HepG2 (cell line): ENCODE data around the gene SMG5. TPM values are rescaled to one million over a fixed set of nuclear protein-coding genes. Genes with fewer than 3 reads are reported as not detected.

ENCODE experiments used
- ADNP ChIP-seq: sonication (generic); formaldehyde crosslinking; IDR thresholded peaks from 2 replicates; pipeline ENCODE4 v1.4.0; 2020; ENCODE audit warnings: missing genetic modification reagents
- AKAP8 ChIP-seq: sonication (generic); formaldehyde crosslinking; IDR thresholded peaks from 2 replicates; pipeline ENCODE4 v1.5.1; 2020; ENCODE audit warnings: mild to moderate bottlenecking, missing genetic modification reagents
- BCL6 ChIP-seq: IDR thresholded peaks from 2 replicates; pipeline ENCODE4 v1.6.1; 2016; ENCODE audit warnings: missing genetic modification reagents, missing compliant biosample characterization
- CCAR2 ChIP-seq: fragments of 200-400 bp; formaldehyde crosslinking; optimal IDR thresholded peaks from 2 replicates; pipeline ENCODE3; 2018; ENCODE audit warnings: low read depth, mild to moderate bottlenecking, low read length, moderate library complexity
- HIVEP1 ChIP-seq: sonication (generic); formaldehyde crosslinking; IDR thresholded peaks from 2 replicates; pipeline ENCODE4 v1.4.0; 2020; ENCODE audit warnings: mild to moderate bottlenecking, missing genetic modification reagents
- KDM1A ChIP-seq: IDR thresholded peaks from 2 replicates; pipeline ENCODE4 v1.6.1; 2016; ENCODE audit warnings: missing compliant biosample characterization
- MBNL3 ChIP-seq: fragments of 250-450 bp; sonication (Bioruptor Pico); conservative IDR thresholded peaks from 2 replicates; pipeline ENCODE4 v1.8.0; 2022; ENCODE audit warnings: mild to moderate bottlenecking, inconsistent platforms
- NCOA1 ChIP-seq: sonication (generic); formaldehyde crosslinking; IDR thresholded peaks from 2 replicates; pipeline ENCODE4 v1.9.0; 2021; ENCODE audit warnings: missing genetic modification reagents
- NR2F1 ChIP-seq, 2 experiments: fragments of 450-650 bp in 1 of 2; formaldehyde crosslinking in 1 of 2; IDR thresholded peaks; 2 replicates each; pipeline versions ENCODE4 v1.5.0 to v1.6.1; 2016 to 2020; ENCODE audit warnings: mild to moderate bottlenecking in 1 of 2, missing compliant biosample characterization in 1 of 2, missing genetic modification reagents in 1 of 2, moderate library complexity in 1 of 2
- SP4 ChIP-seq: sonication (generic); formaldehyde crosslinking; IDR thresholded peaks from 2 replicates; pipeline ENCODE4 v1.8.1; 2023; ENCODE audit warnings: mild to moderate bottlenecking, missing genetic modification reagents
- ZBTB7B ChIP-seq: sonication (generic); formaldehyde crosslinking; IDR thresholded peaks from 2 replicates; pipeline ENCODE4 v1.4.0; 2020; ENCODE audit warnings: missing genetic modification reagents
- ZNF317 ChIP-seq: sonication (generic); formaldehyde crosslinking; IDR thresholded peaks from 2 replicates; pipeline ENCODE4 v1.5.0; 2020; ENCODE audit warnings: mild to moderate bottlenecking, missing genetic modification reagents
- ZNF362 ChIP-seq: sonication (generic); formaldehyde crosslinking; IDR thresholded peaks from 2 replicates; pipeline ENCODE4 v1.4.0; 2020; ENCODE audit warnings: missing genetic modification reagents, mild to moderate bottlenecking, borderline replicate concordance
- ZNF512 ChIP-seq: sonication (generic); formaldehyde crosslinking; IDR thresholded peaks from 2 replicates; pipeline ENCODE4 v1.4.0; 2020; ENCODE audit warnings: mild to moderate bottlenecking, missing genetic modification reagents
- ZNF530 ChIP-seq: sonication (generic); formaldehyde crosslinking; IDR thresholded peaks from 2 replicates; pipeline ENCODE4 v1.5.0; 2020; ENCODE audit warnings: low read depth, mild to moderate bottlenecking, missing genetic modification reagents
- ZNF605 ChIP-seq: sonication (generic); formaldehyde crosslinking; IDR thresholded peaks from 2 replicates; pipeline ENCODE4 v1.8.0; 2022; ENCODE audit warnings: mild to moderate bottlenecking, missing genetic modification reagents
- ZNF607 ChIP-seq: sonication (generic); formaldehyde crosslinking; IDR thresholded peaks from 2 replicates; pipeline ENCODE4 v1.5.1; 2020; ENCODE audit warnings: missing genetic modification reagents, mild to moderate bottlenecking, borderline replicate concordance
- ZNF614 ChIP-seq: IDR thresholded peaks from 2 replicates; pipeline ENCODE4 v1.6.1; 2018; ENCODE audit warnings: missing biosample characterization, missing genetic modification reagents, inconsistent platforms, borderline replicate concordance
- ZNF678 ChIP-seq: sonication (generic); formaldehyde crosslinking; IDR thresholded peaks from 2 replicates; pipeline ENCODE4 v1.4.0; 2020; ENCODE audit warnings: mild to moderate bottlenecking, missing genetic modification reagents
- ZNF737 ChIP-seq: sonication (generic); formaldehyde crosslinking; IDR thresholded peaks from 2 replicates; pipeline ENCODE4 v1.5.0; 2020; ENCODE audit warnings: missing genetic modification reagents, mild to moderate bottlenecking, borderline replicate concordance
- polyA plus RNA-seq, 8 experiments: library from polyadenylated mRNA; depleted of rRNA in 3 of 8; stranded (reverse) in 7 of 8; unstranded in 1 of 8; fragments of >200 nt; fragmentation: Illumina TruSeq in 4 of 8; extraction: Trizol in 4 of 8; gene quantifications; 2 replicates each; pipeline versions ENCODE4 v1.2.1 to v1.2.3, GENCODE V29; 2011 to 2016; ENCODE audit warnings: low read depth in 4 of 8, missing spikeins in 1 of 8, mixed read lengths in 1 of 8; ENCODE audit not compliant: insufficient read depth in 1 of 8
- total RNA-seq, 5 experiments: library from RNA; depleted of rRNA; stranded (reverse); fragments of >200 nt; fragmentation: Illumina TruSeq; extraction: Trizol; gene quantifications; 2 replicates each; pipeline ENCODE4 v1.2.3, GENCODE V29; 2016; ENCODE audit warnings: low read depth in 1 of 5
- TF ChIP-seq, protein P1 (sequence below): sonication (generic); formaldehyde crosslinking; IDR thresholded peaks from 2 replicates; pipeline ENCODE4 v1.4.0; 2020; ENCODE audit warnings: missing genetic modification reagents
- TF ChIP-seq, protein P2 (sequence below), 2 experiments: IDR thresholded peaks; 2 replicates each; pipeline ENCODE4 v1.6.1; 2011 to 2012; ENCODE audit warnings: low read length in 2 of 2, borderline replicate concordance in 1 of 2, low read depth in 1 of 2, mild to moderate bottlenecking in 1 of 2, moderate library complexity in 1 of 2

Gene SMG5
- total and polyA plus RNA-seq, 2 of the 13 experiments (the other 11 are each of a cell fraction or from before 2014, with no cell fraction given) = 50.5 to 84.0 TPM

DNA sequence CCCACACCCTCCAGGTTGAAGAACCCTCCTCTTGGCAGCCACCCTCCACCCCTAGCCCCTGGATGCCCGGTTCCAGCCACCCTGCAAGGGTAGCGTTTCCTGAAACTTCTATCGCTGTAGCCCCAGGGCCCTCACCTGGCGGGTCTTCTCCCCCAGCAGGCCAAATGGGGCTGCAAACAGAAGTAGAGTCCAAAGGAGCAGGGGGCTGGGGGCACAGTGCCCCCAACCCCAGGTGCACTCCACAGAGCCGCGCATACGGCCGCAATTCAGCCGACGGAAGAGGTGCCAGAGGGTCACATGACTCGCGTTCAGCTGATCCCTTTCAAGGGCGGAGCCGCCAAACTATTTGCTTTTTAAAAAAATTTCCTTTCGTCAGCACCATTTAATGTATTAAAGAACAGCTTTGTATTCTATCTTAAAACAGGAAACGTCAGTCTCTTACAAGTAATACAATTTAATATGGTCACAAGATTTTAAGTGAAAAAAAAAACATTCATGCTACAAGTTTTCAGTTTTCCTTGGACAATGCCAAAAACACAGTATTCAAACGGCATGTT, 12.8 kb upstream of the SMG5 start, which contains the start of gene GLMP (continued):
- TF ChIP-seq HIVEP1 (CRISPR knock-in tag) (no peak), ZNF737 (CRISPR knock-in tag) (no peak), ZNF607 (CRISPR knock-in tag) (no peak), ZNF530 (CRISPR knock-in tag) (no peak), ZNF678 (CRISPR knock-in tag) (no peak), NR2F1 (CRISPR knock-in tag; IDR thresholded peaks at IDR 0.05) (no peak), ZNF362 (CRISPR knock-in tag) (peak; percentile 63; the same call in 1 of the 2 replicates), ZNF614 (no peak), CCAR2 (no peak), ADNP (CRISPR knock-in tag) (no peak), KDM1A (no peak), AKAP8 (CRISPR knock-in tag) (no peak), ZNF512 (CRISPR knock-in tag) (no peak), BCL6 (CRISPR knock-in tag) (no peak), NCOA1 (CRISPR knock-in tag) (no peak), ZNF605 (no peak), ZNF317 (CRISPR knock-in tag) (no peak), SP4 (CRISPR knock-in tag) (no peak), ZBTB7B (CRISPR knock-in tag) (no peak), MBNL3 (CRISPR knock-in tag) (no peak)
- TF ChIP-seq, protein P1, sequence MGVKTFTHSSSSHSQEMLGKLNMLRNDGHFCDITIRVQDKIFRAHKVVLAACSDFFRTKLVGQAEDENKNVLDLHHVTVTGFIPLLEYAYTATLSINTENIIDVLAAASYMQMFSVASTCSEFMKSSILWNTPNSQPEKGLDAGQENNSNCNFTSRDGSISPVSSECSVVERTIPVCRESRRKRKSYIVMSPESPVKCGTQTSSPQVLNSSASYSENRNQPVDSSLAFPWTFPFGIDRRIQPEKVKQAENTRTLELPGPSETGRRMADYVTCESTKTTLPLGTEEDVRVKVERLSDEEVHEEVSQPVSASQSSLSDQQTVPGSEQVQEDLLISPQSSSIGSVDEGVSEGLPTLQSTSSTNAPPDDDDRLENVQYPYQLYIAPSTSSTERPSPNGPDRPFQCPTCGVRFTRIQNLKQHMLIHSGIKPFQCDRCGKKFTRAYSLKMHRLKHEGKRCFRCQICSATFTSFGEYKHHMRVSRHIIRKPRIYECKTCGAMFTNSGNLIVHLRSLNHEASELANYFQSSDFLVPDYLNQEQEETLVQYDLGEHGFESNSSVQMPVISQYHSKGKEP (CRISPR knock-in tag) = no peak
- TF ChIP-seq, protein P2, sequence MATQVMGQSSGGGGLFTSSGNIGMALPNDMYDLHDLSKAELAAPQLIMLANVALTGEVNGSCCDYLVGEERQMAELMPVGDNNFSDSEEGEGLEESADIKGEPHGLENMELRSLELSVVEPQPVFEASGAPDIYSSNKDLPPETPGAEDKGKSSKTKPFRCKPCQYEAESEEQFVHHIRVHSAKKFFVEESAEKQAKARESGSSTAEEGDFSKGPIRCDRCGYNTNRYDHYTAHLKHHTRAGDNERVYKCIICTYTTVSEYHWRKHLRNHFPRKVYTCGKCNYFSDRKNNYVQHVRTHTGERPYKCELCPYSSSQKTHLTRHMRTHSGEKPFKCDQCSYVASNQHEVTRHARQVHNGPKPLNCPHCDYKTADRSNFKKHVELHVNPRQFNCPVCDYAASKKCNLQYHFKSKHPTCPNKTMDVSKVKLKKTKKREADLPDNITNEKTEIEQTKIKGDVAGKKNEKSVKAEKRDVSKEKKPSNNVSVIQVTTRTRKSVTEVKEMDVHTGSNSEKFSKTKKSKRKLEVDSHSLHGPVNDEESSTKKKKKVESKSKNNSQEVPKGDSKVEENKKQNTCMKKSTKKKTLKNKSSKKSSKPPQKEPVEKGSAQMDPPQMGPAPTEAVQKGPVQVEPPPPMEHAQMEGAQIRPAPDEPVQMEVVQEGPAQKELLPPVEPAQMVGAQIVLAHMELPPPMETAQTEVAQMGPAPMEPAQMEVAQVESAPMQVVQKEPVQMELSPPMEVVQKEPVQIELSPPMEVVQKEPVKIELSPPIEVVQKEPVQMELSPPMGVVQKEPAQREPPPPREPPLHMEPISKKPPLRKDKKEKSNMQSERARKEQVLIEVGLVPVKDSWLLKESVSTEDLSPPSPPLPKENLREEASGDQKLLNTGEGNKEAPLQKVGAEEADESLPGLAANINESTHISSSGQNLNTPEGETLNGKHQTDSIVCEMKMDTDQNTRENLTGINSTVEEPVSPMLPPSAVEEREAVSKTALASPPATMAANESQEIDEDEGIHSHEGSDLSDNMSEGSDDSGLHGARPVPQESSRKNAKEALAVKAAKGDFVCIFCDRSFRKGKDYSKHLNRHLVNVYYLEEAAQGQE (IDR thresholded peaks at IDR 0.05; ENCODE audit: borderline replicate concordance in 1 of 2, low read depth in 1 of 2, low read length in 2 of 2) = no peak
